Stimulated activated effector memory CD8-positive, alpha-beta T cell treated with anti-CD3 and anti-CD28 coated beads, Interleukin-12 subunit alpha, Interleukin-12 subunit beta, amount 100 ng/mL, for 72 hours (primary cell): ENCODE data around the gene ACVR2A.
A peak's percentile ranks its signal among the peaks of the same experiment; 100 is the strongest.

Source experiments
- ATAC-seq: fragments of 150-1000 bp; cut with Tn5 transposase; 2 replicates; pipeline ENCODE4 v1.10.0; 2021
- DNase-seq, 2 donors: peaks; one replicate each; pipeline ENCODE4 v3.0.0; 2021 to 2022; ENCODE audit warnings: low spot score in 2 of 2
- H3K27ac Mint-ChIP-seq: one replicate; pipeline ENCODE4 v1.8.0; 2022; ENCODE audit warnings: mild to moderate bottlenecking, mixed read lengths
- H3K36me3 Mint-ChIP-seq: one replicate; pipeline ENCODE4 v1.8.0; 2022; ENCODE audit warnings: mild to moderate bottlenecking, mixed read lengths
- H3K4me1 Mint-ChIP-seq: one replicate; pipeline ENCODE4 v1.8.0; 2022; ENCODE audit warnings: mixed read lengths
- H3K4me3 Mint-ChIP-seq: one replicate; pipeline ENCODE4 v1.8.0; 2022; ENCODE audit warnings: mild to moderate bottlenecking, mixed read lengths
- H3K9me3 Mint-ChIP-seq: one replicate; pipeline ENCODE4 v1.8.0; 2022; ENCODE audit warnings: mixed read lengths

The ACVR2A gene

DNA sequence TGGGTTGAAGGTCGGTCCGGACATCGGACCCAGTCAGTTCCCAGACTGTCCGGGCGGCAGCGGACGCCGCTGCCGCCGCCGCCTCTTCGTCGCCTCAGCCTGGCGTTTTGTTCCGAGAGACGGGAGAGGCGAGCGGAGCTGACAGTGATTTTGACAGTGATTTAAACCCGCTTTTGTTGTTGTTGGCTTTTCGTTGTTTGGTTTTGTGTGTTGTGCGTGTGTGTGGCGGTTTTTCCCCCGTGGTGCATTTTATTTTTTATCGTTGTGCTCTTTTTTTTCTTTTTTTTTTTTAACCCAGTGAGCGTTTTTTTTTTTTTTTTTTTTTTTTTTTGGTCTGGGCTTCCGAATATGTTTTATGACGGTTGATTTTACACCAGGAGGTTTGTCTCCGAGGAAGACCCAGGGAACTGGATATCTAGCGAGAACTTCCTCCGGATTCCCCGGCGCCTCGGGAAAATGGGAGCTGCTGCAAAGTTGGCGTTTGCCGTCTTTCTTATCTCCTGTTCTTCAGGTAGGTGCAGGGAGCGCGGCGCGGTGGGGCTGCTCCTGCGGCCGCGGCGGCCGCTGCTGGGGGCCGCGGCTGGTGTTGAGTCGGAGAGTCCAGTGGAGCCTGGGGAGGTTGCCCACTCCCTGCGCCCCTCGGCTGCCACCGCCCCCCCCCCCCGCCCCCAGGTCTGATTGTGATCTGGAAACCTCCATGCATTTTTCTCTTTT lies at the start of gene ACVR2A:
TSS of gene ACVR2A (plus strand) at position 333 of the 714 bp plus-strand sequence. CDS start at position 457, 124 bp downstream.
- DNase-seq (peak in 1 of 2 donors; percentile 53), ATAC-seq (peak; percentile 33)
- Mint-ChIP-seq H3K4me3 (peak within 1 kb of the TSS; percentile 87), H3K4me1 (peaks cover 27% of the 10 kb centered on the region), H3K27ac (peak within 1 kb of the TSS; percentile 88), H3K36me3 (peaks cover 9% of the 10 kb centered on the region), H3K9me3 (no peaks in the 10 kb centered on the region)

DNA sequence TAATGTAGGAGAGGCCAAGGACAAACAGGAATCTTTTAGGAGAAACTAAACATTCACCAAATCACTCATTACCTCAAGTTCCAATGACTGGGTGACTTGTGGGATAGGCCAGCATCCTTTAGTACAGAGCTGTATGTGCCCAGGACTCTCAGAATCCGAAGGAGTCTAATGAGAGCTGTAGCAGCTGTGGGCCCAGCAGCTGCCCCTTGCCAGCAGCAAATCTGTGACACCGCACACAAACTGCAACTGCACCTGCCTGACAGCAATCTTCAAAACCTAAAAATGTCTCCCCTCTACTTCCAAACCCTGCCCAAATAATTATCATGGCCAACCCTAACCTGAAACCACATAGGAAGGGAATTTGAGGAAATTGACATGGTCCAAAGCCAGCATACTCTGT lies 44.5 kb upstream of the ACVR2A start:
- no peaks in the 10 kb centered on the region for H3K36me3 Mint-ChIP-seq
- DNase-seq = no peak
- H3K27ac Mint-ChIP-seq = no peak overlapping the region
- ATAC-seq = no peak
- H3K4me3 Mint-ChIP-seq = no peak overlapping the region
- peaks cover 10% of the 10 kb centered on the region for H3K4me1 Mint-ChIP-seq
- no peaks in the 10 kb centered on the region for H3K9me3 Mint-ChIP-seq

DNA sequence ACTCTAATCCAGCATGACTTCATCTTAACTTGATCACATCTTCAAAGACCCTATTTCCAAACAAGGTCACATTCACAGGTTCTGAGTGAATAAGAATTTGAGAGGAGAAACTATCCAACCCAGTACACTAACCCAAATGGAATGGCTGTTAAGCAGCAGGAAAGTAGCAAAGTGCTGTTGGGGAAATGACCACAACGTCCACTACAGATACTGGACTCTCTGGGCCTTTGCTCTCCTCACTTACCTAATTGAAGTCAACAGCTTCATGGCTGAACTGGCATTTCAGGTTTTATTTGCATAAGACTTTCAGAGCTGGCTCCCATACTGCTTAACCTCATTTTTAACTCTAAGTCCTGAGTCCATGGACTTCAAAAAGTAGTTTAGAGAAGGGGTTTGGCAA lies 38.0 kb upstream of the ACVR2A start:
- H3K4me3 Mint-ChIP-seq = no peak overlapping the region
- DNase-seq (no peak), ATAC-seq (no peak)
- H3K4me1 Mint-ChIP-seq = no peaks in the 10 kb centered on the region
- no peak overlapping the region for H3K27ac Mint-ChIP-seq
- H3K36me3 Mint-ChIP-seq = no peaks in the 10 kb centered on the region
- no peaks in the 10 kb centered on the region for H3K9me3 Mint-ChIP-seq

DNA sequence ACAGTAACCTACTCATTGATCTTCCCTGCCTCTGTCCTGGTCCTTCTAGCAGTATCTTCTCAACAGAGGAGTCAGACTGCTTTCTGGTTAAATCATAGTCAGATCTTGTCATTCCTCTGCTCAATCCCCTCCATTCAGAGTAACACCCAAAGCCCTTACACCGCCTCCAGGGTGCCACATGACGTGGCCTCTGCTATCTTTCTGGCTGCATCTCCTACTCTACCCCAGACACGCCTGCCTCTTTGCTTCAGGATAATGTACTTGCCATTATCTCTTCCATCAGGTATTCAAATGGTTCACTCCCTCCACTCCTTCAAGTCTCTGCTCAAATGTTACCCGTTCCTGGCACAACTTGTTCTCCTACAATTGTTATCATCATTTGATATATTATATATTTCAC lies 36.3 kb upstream of the ACVR2A start:
- DNase-seq (no peak), ATAC-seq (no peak)
- H3K9me3 Mint-ChIP-seq = no peaks in the 10 kb centered on the region
- H3K27ac Mint-ChIP-seq = no peak overlapping the region
- H3K4me3 Mint-ChIP-seq = no peak overlapping the region
- no peaks in the 10 kb centered on the region for H3K4me1 Mint-ChIP-seq
- H3K36me3 Mint-ChIP-seq = no peaks in the 10 kb centered on the region

DNA sequence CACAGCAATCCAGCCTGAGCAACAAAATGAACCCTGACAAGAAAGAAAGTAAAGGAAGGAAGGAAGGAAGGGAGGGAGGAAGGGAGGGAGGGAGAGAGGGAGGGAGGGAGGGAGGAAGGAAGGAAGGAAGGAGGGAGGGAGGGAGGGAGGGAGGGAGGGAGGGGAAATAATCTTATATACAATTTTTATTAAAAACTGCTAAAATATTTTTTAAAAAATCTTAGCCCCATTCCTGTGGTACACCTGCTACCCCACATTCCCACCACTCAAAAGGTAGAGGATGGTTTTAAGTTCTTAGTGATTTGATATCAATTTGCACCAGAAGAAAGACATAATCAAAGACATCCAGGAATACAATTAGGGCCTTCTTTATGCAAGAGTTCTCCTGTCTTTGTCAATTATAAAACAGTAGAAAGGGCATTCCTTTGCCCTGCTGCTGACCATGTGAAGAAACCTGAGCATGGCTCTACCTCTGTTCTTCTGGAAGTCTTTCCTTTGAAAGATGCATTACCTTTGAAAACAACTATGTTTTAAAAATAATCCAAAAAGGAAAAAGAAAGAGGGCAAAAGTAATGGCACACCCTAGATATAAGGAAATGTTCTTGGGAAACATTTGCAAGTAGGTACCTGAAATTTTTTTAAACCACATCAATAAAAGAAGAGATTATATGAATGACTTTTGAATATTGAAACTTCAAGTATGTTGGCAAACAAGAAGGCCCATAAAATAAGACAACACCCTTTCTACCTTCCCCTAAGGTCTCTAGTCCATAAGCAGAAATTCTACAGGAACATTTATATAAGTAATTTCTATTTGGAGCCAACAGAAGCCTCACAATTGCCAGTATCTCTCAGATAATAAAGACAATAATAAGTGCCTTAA lies 33.7 kb upstream of the ACVR2A start:
- ATAC-seq = no peak
- H3K4me3 Mint-ChIP-seq = no peak overlapping the region
- no peaks in the 10 kb centered on the region for H3K36me3 Mint-ChIP-seq
- no peak for DNase-seq
- no peaks in the 10 kb centered on the region for H3K4me1 Mint-ChIP-seq
- H3K27ac Mint-ChIP-seq = no peak overlapping the region
- H3K9me3 Mint-ChIP-seq = no peaks in the 10 kb centered on the region

DNA sequence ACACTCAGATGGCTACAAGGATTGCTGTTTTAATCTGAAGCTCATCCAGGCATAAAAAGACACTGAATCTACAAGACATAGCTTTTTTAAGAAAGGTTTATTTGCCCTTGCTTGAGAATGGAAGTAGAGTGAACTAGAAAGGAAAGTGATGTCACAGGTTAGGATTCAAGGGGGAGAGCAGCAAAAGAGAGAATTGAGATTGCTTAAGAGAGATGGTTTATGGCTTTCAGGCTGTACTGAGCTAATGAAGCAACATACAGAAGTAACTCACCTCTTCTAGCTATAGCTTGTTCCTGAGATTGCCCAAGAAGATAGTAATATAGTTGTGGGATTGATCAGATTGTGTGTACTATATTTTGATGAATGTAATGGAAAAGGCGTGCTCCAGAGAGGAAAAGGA lies 26.1 kb upstream of the ACVR2A start:
- no peak overlapping the region for H3K27ac Mint-ChIP-seq
- no peak overlapping the region for H3K4me3 Mint-ChIP-seq
- H3K4me1 Mint-ChIP-seq = no peaks in the 10 kb centered on the region
- DNase-seq = no peak
- H3K9me3 Mint-ChIP-seq = peaks cover 6% of the 10 kb centered on the region
- H3K36me3 Mint-ChIP-seq = no peaks in the 10 kb centered on the region
- ATAC-seq = no peak

DNA sequence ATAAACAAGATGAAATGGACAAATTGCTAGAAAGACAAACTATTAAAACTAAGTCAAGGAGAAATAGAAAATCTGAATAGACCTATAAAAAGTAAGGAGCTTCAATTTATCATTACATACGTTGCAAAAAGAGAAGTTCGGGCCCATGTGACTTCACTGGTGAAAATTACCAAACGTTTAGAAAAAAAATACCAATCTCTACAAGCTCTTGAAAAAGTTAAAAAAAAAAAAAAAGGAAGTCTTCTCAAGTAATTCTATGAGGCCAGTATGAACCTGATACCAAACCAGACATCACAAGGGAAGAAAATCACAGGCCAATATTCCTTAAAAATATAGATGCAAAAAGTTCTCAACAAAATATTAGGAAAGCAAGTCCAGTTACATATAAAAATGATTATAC lies 20.2 kb upstream of the ACVR2A start:
- ATAC-seq (no peak), DNase-seq (no peak)
- H3K9me3 Mint-ChIP-seq = peaks cover 6% of the 10 kb centered on the region
- no peak overlapping the region for H3K27ac Mint-ChIP-seq
- H3K36me3 Mint-ChIP-seq = no peaks in the 10 kb centered on the region
- no peaks in the 10 kb centered on the region for H3K4me1 Mint-ChIP-seq
- no peak overlapping the region for H3K4me3 Mint-ChIP-seq

DNA sequence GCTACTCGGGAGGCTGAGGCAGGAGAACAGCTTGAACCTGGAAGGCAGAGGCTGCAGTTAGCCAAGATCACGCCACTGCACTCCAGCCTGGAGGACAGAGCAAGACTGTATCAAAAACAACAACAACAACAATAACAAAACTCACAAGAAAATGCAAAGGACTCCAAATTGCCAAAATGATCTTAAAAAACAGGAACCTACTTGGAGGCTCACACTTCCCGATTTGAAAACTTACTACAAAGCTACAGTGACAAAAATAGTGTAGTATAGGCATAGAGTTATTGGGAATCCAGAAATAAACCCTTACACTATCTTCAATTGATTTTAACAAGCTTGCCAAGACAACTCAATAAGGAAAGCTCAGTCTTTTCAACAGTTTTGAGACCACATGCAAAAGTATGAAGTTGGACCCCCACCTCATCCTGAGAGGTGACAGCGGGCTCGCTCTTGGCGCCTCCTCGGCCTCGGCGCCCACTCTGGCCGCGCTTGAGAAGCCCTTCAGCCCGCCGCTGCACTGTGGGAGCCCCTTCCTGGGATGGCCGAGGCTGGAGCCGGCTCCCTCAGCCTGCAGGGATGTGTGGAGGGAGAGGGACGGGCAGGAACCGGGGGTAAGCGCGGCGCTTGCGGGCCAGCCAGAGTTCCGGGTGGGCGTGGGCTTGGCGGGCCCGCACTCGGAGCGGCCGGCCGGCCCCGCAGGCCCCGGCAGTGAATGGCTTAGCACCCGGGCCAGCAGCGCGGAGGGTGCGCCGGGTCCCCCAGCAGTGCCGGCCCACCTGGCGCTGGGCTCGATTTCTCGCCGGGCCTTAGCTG lies 18.3 kb upstream of the ACVR2A start:
- H3K4me1 Mint-ChIP-seq = no peaks in the 10 kb centered on the region
- ATAC-seq (no peak), DNase-seq (no peak)
- no peaks in the 10 kb centered on the region for H3K36me3 Mint-ChIP-seq
- H3K9me3 Mint-ChIP-seq = peaks cover 6% of the 10 kb centered on the region
- H3K27ac Mint-ChIP-seq = no peak overlapping the region
- no peak overlapping the region for H3K4me3 Mint-ChIP-seq

DNA sequence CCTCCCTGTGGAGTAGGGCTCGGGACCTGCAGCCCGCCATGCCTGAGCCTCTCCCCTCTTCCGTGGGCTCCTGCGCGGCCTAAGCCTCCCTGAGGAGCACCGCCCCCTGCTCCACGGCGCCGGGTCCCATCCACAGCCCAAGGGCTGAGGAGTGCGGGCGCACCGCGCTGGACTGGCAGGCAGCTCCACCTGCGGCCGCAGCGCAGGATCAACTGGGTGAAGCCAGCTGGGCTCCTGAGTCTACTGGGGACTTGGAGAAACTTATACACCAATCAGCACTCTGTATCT lies 17.8 kb upstream of the ACVR2A start:
- Mint-ChIP-seq H3K36me3 (no peaks in the 10 kb centered on the region), H3K9me3 (peaks cover 6% of the 10 kb centered on the region), H3K4me3 (no peak overlapping the region), H3K4me1 (no peaks in the 10 kb centered on the region), H3K27ac (no peak overlapping the region)
- ATAC-seq = no peak
- DNase-seq = no peak

DNA sequence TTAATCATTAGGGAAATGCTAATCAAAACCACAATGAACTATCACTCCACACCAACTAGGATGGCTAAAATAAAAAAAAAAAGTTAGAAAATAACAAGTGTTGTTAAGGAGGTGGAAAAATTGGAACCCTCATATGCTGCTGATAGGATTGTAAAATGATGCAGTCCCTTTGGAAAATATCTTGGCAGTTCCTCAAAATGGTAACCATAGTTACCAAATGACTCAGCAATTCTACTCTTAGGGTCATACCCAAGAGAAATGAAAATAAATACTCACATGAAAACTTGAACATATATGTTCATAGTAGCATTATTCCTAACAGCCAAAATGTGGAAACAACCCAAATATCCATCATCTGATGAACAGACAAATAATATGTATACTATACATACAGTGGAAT lies 15.7 kb upstream of the ACVR2A start:
- Mint-ChIP-seq H3K36me3 (no peaks in the 10 kb centered on the region), H3K4me3 (no peak overlapping the region), H3K9me3 (no peaks in the 10 kb centered on the region), H3K4me1 (no peaks in the 10 kb centered on the region), H3K27ac (no peak overlapping the region)
- DNase-seq (no peak), ATAC-seq (no peak)

DNA sequence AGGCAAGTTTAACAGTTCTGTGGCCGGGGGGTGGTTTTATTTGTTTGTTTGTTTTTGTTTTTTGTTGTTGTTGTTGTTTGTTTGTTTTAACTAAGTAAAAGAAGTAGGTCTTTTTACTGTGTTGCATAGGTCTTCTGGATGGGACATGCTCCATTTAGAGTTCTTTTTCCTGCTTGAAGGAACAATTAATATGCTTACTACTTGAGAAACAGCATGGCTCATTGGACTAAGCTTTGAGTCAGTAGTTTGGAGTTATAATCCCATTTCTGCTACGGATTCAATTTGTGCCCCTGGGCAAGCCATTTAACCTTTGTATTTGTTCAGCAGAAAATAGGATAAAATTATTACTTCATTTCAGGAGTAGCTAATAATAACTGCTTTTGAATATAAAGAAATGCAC lies 8.7 kb upstream of the ACVR2A start:
- Mint-ChIP-seq H3K36me3 (no peaks in the 10 kb centered on the region), H3K4me3 (no peak overlapping the region), H3K9me3 (no peaks in the 10 kb centered on the region), H3K27ac (no peak overlapping the region), H3K4me1 (no peaks in the 10 kb centered on the region)
- DNase-seq (no peak), ATAC-seq (no peak)

DNA sequence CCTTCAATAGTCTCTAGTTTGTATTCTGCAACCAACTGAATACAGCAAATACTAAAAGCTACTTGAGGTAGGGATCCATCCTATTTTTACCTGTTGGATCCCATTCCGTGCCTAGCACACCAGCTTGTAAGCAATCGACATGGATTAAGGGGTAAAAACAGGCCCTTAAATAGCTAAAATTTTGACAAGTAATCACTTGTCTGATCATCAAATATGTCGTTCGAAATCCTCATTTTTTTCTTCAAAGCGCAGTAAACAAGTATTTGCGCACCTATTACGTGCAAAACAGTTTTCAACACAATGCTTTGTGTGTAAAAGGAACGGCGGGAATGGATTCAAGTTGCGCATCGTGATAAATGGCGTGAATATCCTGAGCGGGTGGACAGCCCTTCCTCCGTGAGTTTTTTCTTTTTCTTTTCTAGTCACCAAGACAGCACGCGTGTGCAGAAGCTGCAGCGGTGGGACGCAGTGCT lies 1.4 kb upstream of the ACVR2A start:
- Mint-ChIP-seq H3K4me1 (peaks cover 25% of the 10 kb centered on the region), H3K36me3 (peaks cover 9% of the 10 kb centered on the region), H3K9me3 (no peaks in the 10 kb centered on the region), H3K27ac (peak overlapping the region; percentile 32), H3K4me3 (peak overlapping the region; percentile 87)
- no peak for DNase-seq
- no peak for ATAC-seq

DNA sequence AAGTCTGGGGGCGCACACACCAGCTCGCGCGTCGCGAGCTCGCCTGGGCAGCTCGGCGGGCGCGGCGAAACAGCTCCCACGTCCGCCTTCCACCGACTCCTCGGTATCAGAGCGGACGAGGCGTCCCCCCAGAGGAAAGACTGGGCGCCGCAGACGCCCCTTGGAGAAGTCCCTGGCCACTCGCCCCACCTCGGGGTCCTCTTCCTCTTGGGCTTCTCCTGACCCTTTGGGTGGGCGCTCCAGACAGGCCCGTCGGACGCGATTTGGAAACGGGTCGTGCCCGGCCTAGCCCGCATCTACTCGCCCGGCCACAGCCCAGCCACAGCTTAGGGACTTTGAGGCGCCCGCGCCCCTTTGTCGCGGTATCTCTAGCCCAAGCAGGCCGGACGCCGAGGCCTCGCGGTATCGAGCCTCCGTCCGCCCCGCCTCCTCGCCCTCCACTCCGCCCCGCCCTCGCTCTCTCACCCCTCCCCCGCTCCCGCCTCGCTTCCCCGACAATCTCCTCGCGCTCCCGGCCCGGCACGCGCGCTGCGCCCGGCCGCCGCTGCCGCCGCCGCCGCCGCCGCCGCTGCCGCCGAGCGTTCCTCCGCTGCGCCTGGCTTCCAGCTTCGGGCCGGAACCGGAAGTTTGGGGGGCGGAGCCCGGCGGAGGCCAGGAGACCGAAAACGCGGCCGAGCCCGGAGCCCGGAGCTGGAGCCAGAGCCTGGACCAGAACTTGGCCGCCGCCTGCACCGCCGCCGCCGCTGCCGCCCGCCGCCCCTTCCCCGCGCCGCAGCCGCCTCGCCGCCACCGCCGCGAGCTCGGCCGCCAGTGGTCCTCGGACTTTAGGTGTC lies 749 bp upstream of the ACVR2A start:
- Mint-ChIP-seq H3K36me3 (peaks cover 9% of the 10 kb centered on the region), H3K9me3 (no peaks in the 10 kb centered on the region), H3K27ac (peak overlapping the region; percentile 88), H3K4me3 (peak overlapping the region; percentile 87), H3K4me1 (peaks cover 25% of the 10 kb centered on the region)
- ATAC-seq (peak; percentile 83), DNase-seq (peak; percentile 63 to 86)

DNA sequence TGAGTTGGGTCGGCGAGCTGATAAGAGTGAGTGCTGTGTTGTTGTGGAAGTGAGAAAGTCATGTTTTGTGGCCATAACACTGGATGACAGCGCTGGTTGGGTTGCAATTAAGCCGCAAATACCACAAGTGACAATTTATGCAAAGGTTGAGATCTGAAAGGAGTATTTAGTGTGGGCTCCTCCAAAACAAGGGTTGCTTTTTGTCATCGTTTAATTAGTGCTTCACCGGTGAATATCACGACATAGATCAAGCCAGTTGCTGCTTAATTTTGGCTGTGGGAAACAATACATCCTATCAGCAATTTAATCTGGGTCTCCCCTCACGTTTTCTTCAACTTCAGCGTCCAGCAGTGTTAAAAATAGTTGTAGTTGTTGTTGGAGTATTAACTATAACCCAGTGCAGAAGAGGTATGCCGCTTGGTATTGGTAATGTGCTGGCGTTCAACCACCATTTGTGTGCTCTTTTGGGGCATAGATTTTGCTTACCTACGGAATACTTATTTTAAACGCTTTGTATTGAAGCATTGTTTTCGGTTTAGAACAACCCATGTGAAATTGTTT lies 662 bp downstream of the ACVR2A start:
- Mint-ChIP-seq H3K4me1 (peaks cover 34% of the 10 kb centered on the region), H3K36me3 (peaks cover 9% of the 10 kb centered on the region), H3K4me3 (peak overlapping the region; percentile 87), H3K27ac (peak overlapping the region; percentile 88), H3K9me3 (no peaks in the 10 kb centered on the region)
- peak in 1 of 2 donors; percentile 55 for DNase-seq
- ATAC-seq = peak; percentile 77
